ENCODE results near the gene RBM12. TPM values are rescaled to one million over a fixed set of nuclear protein-coding genes. Genes with fewer than 3 reads are reported as not detected.

The RBM12 gene
- total RNA-seq, 3 donors from 2014 or later: 68.3 to 72.5 (median 70.6) TPM

GRCh38 chr20:35627121-35627520 lies 37.6 kb downstream of the RBM12 start:
- no peak for ATAC-seq
- TF ChIP-seq, protein P1, sequence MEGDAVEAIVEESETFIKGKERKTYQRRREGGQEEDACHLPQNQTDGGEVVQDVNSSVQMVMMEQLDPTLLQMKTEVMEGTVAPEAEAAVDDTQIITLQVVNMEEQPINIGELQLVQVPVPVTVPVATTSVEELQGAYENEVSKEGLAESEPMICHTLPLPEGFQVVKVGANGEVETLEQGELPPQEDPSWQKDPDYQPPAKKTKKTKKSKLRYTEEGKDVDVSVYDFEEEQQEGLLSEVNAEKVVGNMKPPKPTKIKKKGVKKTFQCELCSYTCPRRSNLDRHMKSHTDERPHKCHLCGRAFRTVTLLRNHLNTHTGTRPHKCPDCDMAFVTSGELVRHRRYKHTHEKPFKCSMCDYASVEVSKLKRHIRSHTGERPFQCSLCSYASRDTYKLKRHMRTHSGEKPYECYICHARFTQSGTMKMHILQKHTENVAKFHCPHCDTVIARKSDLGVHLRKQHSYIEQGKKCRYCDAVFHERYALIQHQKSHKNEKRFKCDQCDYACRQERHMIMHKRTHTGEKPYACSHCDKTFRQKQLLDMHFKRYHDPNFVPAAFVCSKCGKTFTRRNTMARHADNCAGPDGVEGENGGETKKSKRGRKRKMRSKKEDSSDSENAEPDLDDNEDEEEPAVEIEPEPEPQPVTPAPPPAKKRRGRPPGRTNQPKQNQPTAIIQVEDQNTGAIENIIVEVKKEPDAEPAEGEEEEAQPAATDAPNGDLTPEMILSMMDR (IDR thresholded peaks at IDR 0.05): no peak
- Histone ChIP-seq H3K4me3 (no peak overlapping the region), H3K9me3 (no peaks in the 10 kb centered on the region), H3K4me1 (ENCODE audit: low read depth) (no peaks in the 10 kb centered on the region), H3K36me3 (ENCODE audit: low read depth) (no peaks in the 10 kb centered on the region)
- intact Hi-C loops (cut with DNase I, micrococcal nuclease): no loop called here
- DNase-seq: no peak

DNA sequence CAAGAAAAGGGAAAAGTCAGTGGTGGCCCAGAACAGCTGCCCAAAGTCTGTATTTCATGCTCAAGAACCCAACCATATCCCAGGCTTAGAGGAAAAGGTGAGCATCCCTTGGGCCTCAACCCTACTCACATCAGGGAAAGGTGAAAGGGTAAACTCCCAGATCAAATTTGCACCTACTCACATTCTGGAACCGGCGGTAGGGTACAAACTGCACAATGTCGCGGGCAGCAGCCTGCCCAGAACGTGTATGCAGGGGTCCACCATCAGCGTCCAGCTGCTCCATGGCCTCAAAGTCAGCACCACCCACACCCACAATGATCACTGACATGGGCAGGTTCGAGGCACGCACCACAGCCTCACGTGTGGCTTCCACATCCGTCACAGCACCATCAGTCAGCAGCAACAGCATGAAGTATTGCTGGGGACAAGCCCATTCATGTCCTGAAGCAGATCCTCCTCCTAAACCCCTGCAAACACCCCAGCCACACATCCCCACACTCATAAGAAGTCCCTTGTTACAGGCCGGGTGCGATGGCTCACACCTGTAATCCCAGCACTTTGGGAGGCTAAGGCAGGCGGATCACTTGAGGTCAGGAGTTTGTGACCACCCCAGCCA lies 38.2 kb downstream of the RBM12 start:
- H3K4me3 ChIP-seq: no peak overlapping the region
- no peak for ATAC-seq
- intact Hi-C loops (cut with DNase I, micrococcal nuclease): no loop called here
- no peak for DNase-seq
- TF ChIP-seq, protein P1 (IDR thresholded peaks at IDR 0.05): no peak
- no peaks in the 10 kb centered on the region for H3K9me3 ChIP-seq
- no peaks in the 10 kb centered on the region for H3K4me1 ChIP-seq (ENCODE audit: low read depth)
- H3K36me3 ChIP-seq (ENCODE audit: low read depth): no peaks in the 10 kb centered on the region

DNA sequence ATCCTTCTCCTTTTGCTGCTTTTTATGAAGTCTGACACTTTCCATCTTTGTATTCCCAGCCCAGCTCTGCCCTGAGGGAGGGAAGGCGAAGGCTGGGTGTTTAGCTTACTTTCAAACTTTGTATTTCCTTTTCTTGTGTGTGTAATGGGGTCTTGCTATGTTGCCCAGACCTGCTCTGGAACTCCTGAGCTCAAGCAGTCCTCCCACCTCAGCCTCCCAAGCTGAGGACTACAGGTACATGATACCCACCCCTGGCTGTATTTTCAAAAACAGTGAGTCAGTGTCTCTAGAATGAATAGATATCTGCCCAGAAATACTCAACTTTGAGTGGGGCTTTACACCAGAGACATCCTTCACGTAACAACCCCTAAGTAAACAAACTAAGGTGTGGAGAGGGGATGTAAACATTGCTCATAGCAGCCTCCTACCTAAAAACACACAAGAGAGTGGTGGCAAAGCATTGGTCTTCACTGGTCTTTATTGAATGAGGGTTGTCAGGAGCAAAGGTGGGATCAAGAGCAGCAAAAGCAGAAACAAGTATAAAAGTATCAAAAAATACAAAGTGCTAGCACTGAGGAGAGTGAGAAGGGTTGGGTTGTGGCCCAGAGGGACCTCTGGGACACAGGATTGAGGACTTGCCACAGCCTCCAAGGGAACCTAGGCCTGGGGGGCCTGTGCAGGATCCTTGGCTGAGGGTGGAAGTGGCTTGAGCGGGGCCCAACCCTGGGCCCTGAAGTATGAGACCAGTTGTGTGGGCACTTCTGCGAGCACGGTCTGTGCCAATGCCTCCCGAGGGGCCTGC lies 38.9 kb downstream of the RBM12 start:
- TF ChIP-seq, protein P1 (IDR thresholded peaks at IDR 0.05): no peak
- H3K36me3 ChIP-seq (ENCODE audit: low read depth): no peaks in the 10 kb centered on the region
- intact Hi-C loops (cut with DNase I, micrococcal nuclease): no loop called here
- H3K9me3 ChIP-seq: no peaks in the 10 kb centered on the region
- no peaks in the 10 kb centered on the region for H3K4me1 ChIP-seq (ENCODE audit: low read depth)
- ATAC-seq (no peak), DNase-seq (no peak)
- no peak overlapping the region for H3K4me3 ChIP-seq

DNA sequence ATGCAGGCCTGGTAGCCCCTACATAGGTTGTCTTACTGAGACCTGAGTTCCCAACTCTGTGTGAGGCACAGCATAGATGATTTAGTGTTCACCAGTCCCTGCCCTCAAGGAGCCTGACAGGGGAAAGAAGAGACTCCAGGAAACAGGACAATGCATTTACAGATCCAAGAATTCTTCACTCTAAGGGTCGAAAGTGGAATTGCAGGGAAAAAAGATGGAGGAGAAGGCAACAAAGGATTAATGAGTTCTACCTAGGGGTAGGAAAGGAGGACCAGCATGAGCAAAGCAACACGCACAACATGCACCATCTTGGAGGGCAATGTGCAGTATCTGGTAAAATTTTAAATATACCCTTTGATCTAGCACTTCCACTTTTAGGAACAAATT lies 43.1 kb downstream of the RBM12 start:
- peaks cover 16% of the 10 kb centered on the region for H3K4me1 ChIP-seq (ENCODE audit: low read depth)
- intact Hi-C loops (cut with DNase I, micrococcal nuclease): no loop called here
- no peaks in the 10 kb centered on the region for H3K36me3 ChIP-seq (ENCODE audit: low read depth)
- no peaks in the 10 kb centered on the region for H3K9me3 ChIP-seq
- DNase-seq (no peak), ATAC-seq (no peak)
- no peak overlapping the region for H3K4me3 ChIP-seq
- TF ChIP-seq, protein P1 (IDR thresholded peaks at IDR 0.05): no peak

GRCh38 chr20:35620818-35621559 lies 43.7 kb downstream of the RBM12 start:
- no peaks in the 10 kb centered on the region for H3K36me3 ChIP-seq (ENCODE audit: low read depth)
- intact Hi-C loops (cut with DNase I, micrococcal nuclease): no loop called here
- ATAC-seq (no peak), DNase-seq (no peak)
- no peaks in the 10 kb centered on the region for H3K9me3 ChIP-seq
- TF ChIP-seq, protein P1 (IDR thresholded peaks at IDR 0.05): no peak
- peaks cover 16% of the 10 kb centered on the region for H3K4me1 ChIP-seq (ENCODE audit: low read depth)
- no peak overlapping the region for H3K4me3 ChIP-seq

All from mucosa of descending colon (tissue), 3 donors.